Liver (tissue), 9 donors: Measurements from ENCODE around the gene HEG1. TPM values are rescaled to one million over a fixed set of nuclear protein-coding genes. Genes with fewer than 3 reads are reported as not detected.

ENCODE experiments used
- DNase-seq: peaks from one replicate; pipeline ENCODE4 v3.0.0-alpha.2; 2017; ENCODE audit warnings: low spot score
- H3K27ac ChIP-seq, 2 donors: one replicate each; pipeline ENCODE4 v1.7.0; 2013; ENCODE audit warnings: inconsistent platforms in 2 of 2, low read length in 2 of 2, control low read depth in 1 of 2, low read depth in 1 of 2, mild to moderate bottlenecking in 1 of 2
- H3K27me3 ChIP-seq, 4 donors: one replicate each; pipeline versions ENCODE4 v1.6.1 to v1.7.0; 2013; ENCODE audit warnings: low read length in 3 of 4, inconsistent platforms in 1 of 4, mild to moderate bottlenecking in 1 of 4, moderate library complexity in 1 of 4; ENCODE audit not compliant: control insufficient read depth in 4 of 4, insufficient read depth in 4 of 4
- H3K36me3 ChIP-seq, 4 donors: one replicate each; pipeline versions ENCODE4 v1.6.1 to v1.7.0; 2013; ENCODE audit warnings: low read length in 3 of 4, mild to moderate bottlenecking in 3 of 4, low read depth in 1 of 4, moderate library complexity in 1 of 4; ENCODE audit not compliant: control insufficient read depth in 4 of 4, insufficient read depth in 3 of 4
- H3K4me1 ChIP-seq, 4 donors: one replicate each; pipeline versions ENCODE4 v1.6.1 to v1.7.0; 2013; ENCODE audit warnings: low read length in 3 of 4, mild to moderate bottlenecking in 3 of 4, moderate library complexity in 1 of 4; ENCODE audit not compliant: control insufficient read depth in 4 of 4, insufficient read depth in 4 of 4
- H3K4me3 ChIP-seq, 3 donors: one replicate each; pipeline versions ENCODE4 v1.6.1 to v1.7.0; 2013; ENCODE audit warnings: low read length in 3 of 3, control low read depth in 1 of 3, low read depth in 1 of 3, mild to moderate bottlenecking in 1 of 3
- H3K9ac ChIP-seq, 2 donors: one replicate each; pipeline ENCODE4 v1.7.0; 2013; ENCODE audit warnings: low read length in 2 of 2, mild to moderate bottlenecking in 2 of 2, moderate library complexity in 2 of 2, control low read depth in 1 of 2, low read depth in 1 of 2
- H3K9me3 ChIP-seq, 4 donors: one replicate each; pipeline versions ENCODE4 v1.6.1 to v1.7.0; 2013; ENCODE audit warnings: low read length in 3 of 4; ENCODE audit not compliant: control insufficient read depth in 4 of 4
- ATF3 ChIP-seq: IDR thresholded peaks from 2 replicates; pipeline ENCODE4 v1.6.1; 2016; ENCODE audit warnings: antibody characterized with exemption
- CTCF ChIP-seq: fragments of 150-350 bp; IDR thresholded peaks from 2 replicates; pipeline ENCODE4 v1.5.1; 2017; ENCODE audit warnings: improper control_type of control experiment, low read depth, low read length; ENCODE audit not compliant: missing input control
- EGR1 ChIP-seq, 2 donors: IDR thresholded peaks; 2 replicates each; pipeline ENCODE4 v1.6.1; 2016 to 2018; ENCODE audit warnings: antibody characterized with exemption in 2 of 2, low read depth in 2 of 2
- FOXA2 ChIP-seq: IDR thresholded peaks from 2 replicates; pipeline ENCODE4 v1.6.1; 2016; ENCODE audit warnings: antibody characterized with exemption
- GABPA ChIP-seq, 2 donors: IDR thresholded peaks in 1 of 2; conservative IDR thresholded peaks in 1 of 2; 2 replicates each; pipeline ENCODE4 v1.6.1; 2016; ENCODE audit warnings: antibody characterized with exemption in 2 of 2, mild to moderate bottlenecking in 1 of 2, moderate library complexity in 1 of 2
- HNF4A ChIP-seq, 2 donors: conservative IDR thresholded peaks; 2 replicates each; pipeline ENCODE4 v1.6.1; 2016; ENCODE audit warnings: antibody characterized with exemption in 2 of 2, mild to moderate bottlenecking in 2 of 2
- MAX ChIP-seq: IDR thresholded peaks from 2 replicates; pipeline ENCODE4 v1.6.1; 2016; ENCODE audit warnings: antibody characterized with exemption
- NR2F2 ChIP-seq: IDR thresholded peaks from 2 replicates; pipeline ENCODE4 v1.6.1; 2016; ENCODE audit warnings: antibody characterized with exemption
- RAD21 ChIP-seq, 2 donors: IDR thresholded peaks; 2 replicates each; pipeline ENCODE4 v1.6.1; 2016; ENCODE audit warnings: antibody characterized with exemption in 2 of 2, mild to moderate bottlenecking in 2 of 2
- REST ChIP-seq: IDR thresholded peaks from 2 replicates; pipeline ENCODE4 v1.6.1; 2016; ENCODE audit warnings: antibody characterized with exemption, mild to moderate bottlenecking
- RXRA ChIP-seq, 2 donors: IDR thresholded peaks; 2 replicates each; pipeline ENCODE4 v1.6.1; 2017 to 2018; ENCODE audit warnings: antibody characterized with exemption in 2 of 2, mild to moderate bottlenecking in 1 of 2
- SP1 ChIP-seq: IDR thresholded peaks from 2 replicates; pipeline ENCODE4 v1.6.1; 2018; ENCODE audit warnings: antibody characterized with exemption, mild to moderate bottlenecking
- TAF1 ChIP-seq: conservative IDR thresholded peaks from 2 replicates; pipeline ENCODE4 v1.6.1; 2016; ENCODE audit warnings: antibody characterized with exemption, mild to moderate bottlenecking
- ZBTB33 ChIP-seq: IDR thresholded peaks from 2 replicates; pipeline ENCODE4 v1.6.1; 2016; ENCODE audit warnings: antibody characterized with exemption
- WGBS: extraction: QIAGEN DNeasy Blood & Tissue Kit; methylation state at CpG from one replicate; pipeline ENCODE4 v1.1.7; 2013; 5-methylcytosine and 5-hydroxymethylcytosine counted together
- polyA plus RNA-seq, 2 donors: library from polyadenylated mRNA; stranded (reverse) in 1 of 2; unstranded in 1 of 2; fragments of 200-250 nt in 1 of 2; fragments of >200 nt in 1 of 2; fragmentation: Nextera tagmentation in 1 of 2; extraction: Ambion mirVana in 1 of 2; gene quantifications; one replicate each; pipeline versions ENCODE4 v1.2.1 to v1.2.3, GENCODE V29; 2013 to 2015
- total RNA-seq, 2 donors: library from RNA; depleted of rRNA; stranded (reverse); fragments of >200 nt; gene quantifications; one replicate each; pipeline ENCODE4 v1.2.3, GENCODE V29; 2014
- donor health status: healthy.
- donor health status: healthy.
- donor health status: healthy.
- donor health status: healthy.
- donor health status: healthy.

The HEG1 gene
- total and polyA plus RNA-seq, 4 donors: 1.4 to 16.0 (median 5.3) TPM

GRCh38 chr3:125072749-125073389 lies 17.1 kb upstream of the HEG1 start:
- TF ChIP-seq ATF3 (no peak), FOXA2 (no peak)
- Histone ChIP-seq H3K9ac (no peak overlapping the region), H3K4me1 (no peaks in the 10 kb centered on the region), H3K27ac (no peak overlapping the region), H3K27me3 (no peaks in the 10 kb centered on the region), H3K36me3 (no peaks in the 10 kb centered on the region), H3K4me3 (no peak overlapping the region), H3K9me3 (no peaks in the 10 kb centered on the region)
- 94% methylated on average over 4 of the region's 4 CpGs for WGBS
- DNase-seq: no peak

- no peak overlapping the region for H3K9ac ChIP-seq
- H3K27ac ChIP-seq: no peak overlapping the region
- TF ChIP-seq TAF1: no peak
- DNase-seq: no peak
- H3K27me3 ChIP-seq: no peaks in the 10 kb centered on the region
- no peak overlapping the region for H3K4me3 ChIP-seq
- no peaks in the 10 kb centered on the region for H3K9me3 ChIP-seq
- no peaks in the 10 kb centered on the region for H3K36me3 ChIP-seq
- H3K4me1 ChIP-seq: no peaks in the 10 kb centered on the region
These were observed 16.5 kb upstream of the HEG1 start for GRCh38 chr3:125072301-125072700.

- WGBS: 97% methylated on average over 7 of the region's 7 CpGs
- Histone ChIP-seq H3K27ac (no peak overlapping the region), H3K27me3 (no peaks in the 10 kb centered on the region), H3K9me3 (no peaks in the 10 kb centered on the region), H3K9ac (no peak overlapping the region), H3K4me1 (no peaks in the 10 kb centered on the region), H3K36me3 (no peaks in the 10 kb centered on the region), H3K4me3 (no peak overlapping the region)
- TF ChIP-seq RAD21 (IDR thresholded peaks at IDR 0.05) (no peak), ATF3 (no peak), FOXA2 (no peak), SP1 (no peak), NR2F2 (no peak), MAX (no peak), EGR1 (IDR thresholded peaks at IDR 0.05; ENCODE audit: low read depth in 2 of 2) (no peak), REST (no peak), GABPA (IDR thresholded peaks at IDR 0.05 in 1 of 2, conservative IDR thresholded peaks at IDR 0.05 in 1 of 2) (no peak), RXRA (IDR thresholded peaks at IDR 0.05) (no peak), CTCF (no peak), ZBTB33 (no peak), HNF4A (conservative IDR thresholded peaks at IDR 0.05) (no peak)
- no peak for DNase-seq
These were observed 14.4 kb upstream of the HEG1 start for GRCh38 chr3:125069968-125070745.
